ENCODE measurements around the gene SKI. TPM values are rescaled to one million over a fixed set of nuclear protein-coding genes. Genes with fewer than 3 reads are reported as not detected.

Gene SKI
- total RNA-seq, 1 donor from 2014 or later: 62.0 TPM

GRCh38 chr1:2358651-2359640 lies 130.8 kb downstream of the SKI start:
- no peak for DNase-seq (ENCODE audit: low read depth, low spot score)
- H3K27me3 Mint-ChIP-seq (ENCODE audit: low read depth): no peaks in the 10 kb centered on the region
- peaks cover 15% of the 10 kb centered on the region for H3K36me3 Mint-ChIP-seq (ENCODE audit: low read depth)
- H3K4me1 Mint-ChIP-seq: no peaks in the 10 kb centered on the region
- H3K9me3 Mint-ChIP-seq: peaks cover 3% of the 10 kb centered on the region
- no peak overlapping the region for H3K27ac Mint-ChIP-seq (ENCODE audit: unreplicated experiment)
- no peak overlapping the region for H3K4me3 Mint-ChIP-seq
- TF ChIP-seq, protein P1, sequence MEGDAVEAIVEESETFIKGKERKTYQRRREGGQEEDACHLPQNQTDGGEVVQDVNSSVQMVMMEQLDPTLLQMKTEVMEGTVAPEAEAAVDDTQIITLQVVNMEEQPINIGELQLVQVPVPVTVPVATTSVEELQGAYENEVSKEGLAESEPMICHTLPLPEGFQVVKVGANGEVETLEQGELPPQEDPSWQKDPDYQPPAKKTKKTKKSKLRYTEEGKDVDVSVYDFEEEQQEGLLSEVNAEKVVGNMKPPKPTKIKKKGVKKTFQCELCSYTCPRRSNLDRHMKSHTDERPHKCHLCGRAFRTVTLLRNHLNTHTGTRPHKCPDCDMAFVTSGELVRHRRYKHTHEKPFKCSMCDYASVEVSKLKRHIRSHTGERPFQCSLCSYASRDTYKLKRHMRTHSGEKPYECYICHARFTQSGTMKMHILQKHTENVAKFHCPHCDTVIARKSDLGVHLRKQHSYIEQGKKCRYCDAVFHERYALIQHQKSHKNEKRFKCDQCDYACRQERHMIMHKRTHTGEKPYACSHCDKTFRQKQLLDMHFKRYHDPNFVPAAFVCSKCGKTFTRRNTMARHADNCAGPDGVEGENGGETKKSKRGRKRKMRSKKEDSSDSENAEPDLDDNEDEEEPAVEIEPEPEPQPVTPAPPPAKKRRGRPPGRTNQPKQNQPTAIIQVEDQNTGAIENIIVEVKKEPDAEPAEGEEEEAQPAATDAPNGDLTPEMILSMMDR (conservative IDR thresholded peaks at IDR 0.05): no peak

Other genes with a start within 250 kb of the SKI start
- gene CFAP74, start 224.5 kb upstream of the SKI start, total RNA-seq: 0.12 and 0.32 TPM in 2 replicates
- gene GABRD, start 209.0 kb upstream of the SKI start, total RNA-seq: 0.18 and 0.54 TPM in 2 replicates
- 8.6 and 10.6 TPM in 2 replicates for gene PRKCZ, start 177.9 kb upstream of the SKI start, total RNA-seq
- 80.9 and 93.7 TPM in 2 replicates for gene FAAP20, start 33.5 kb upstream of the SKI start, total RNA-seq
- gene MORN1, start 163.2 kb downstream of the SKI start, total RNA-seq: 23.7 and 24.4 TPM in 2 replicates
- 108 and 111 TPM in 2 replicates for gene RER1, start 163.5 kb downstream of the SKI start, total RNA-seq
- gene PEX10, start 184.2 kb downstream of the SKI start, total RNA-seq: 31.2 and 31.9 TPM in 2 replicates
- 0.37 and 0.59 TPM in 2 replicates for gene PLCH2, start 248.0 kb downstream of the SKI start, total RNA-seq

All from neural crest cell (in vitro differentiated cells).